Medulla oblongata (tissue), 1 donor: ENCODE measurements around the gene ENTREP3.

Experiments used
- DNase-seq: peaks from one replicate; pipeline ENCODE4 v3.0.0-alpha.2; 2015; ENCODE audit errors: extremely low spot score

Gene ENTREP3

DNA sequence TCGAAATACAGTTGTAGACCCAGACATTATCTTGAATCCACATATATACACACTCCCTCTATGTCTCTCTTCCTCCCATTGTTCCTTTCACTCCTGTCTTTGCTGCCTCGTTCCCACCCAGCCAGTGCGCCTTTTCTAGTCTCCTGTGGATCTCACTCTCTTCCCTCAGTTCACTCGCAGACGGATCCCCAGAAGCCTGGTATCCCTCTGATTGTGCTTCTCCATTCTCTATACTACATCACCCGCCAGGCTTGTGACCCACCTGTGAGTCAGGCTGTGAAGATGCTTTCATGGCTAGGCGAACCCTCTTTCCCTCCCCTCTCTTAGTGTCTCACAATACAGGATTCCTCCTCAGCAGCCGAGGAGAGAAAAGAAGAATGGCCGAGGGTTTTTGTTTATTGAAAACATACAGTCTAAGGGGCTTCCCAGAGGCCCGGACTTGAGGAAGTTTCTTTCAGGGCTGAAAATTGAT, 23.4 kb upstream of the ENTREP3 start:
- peak; percentile 8 for DNase-seq

DNA sequence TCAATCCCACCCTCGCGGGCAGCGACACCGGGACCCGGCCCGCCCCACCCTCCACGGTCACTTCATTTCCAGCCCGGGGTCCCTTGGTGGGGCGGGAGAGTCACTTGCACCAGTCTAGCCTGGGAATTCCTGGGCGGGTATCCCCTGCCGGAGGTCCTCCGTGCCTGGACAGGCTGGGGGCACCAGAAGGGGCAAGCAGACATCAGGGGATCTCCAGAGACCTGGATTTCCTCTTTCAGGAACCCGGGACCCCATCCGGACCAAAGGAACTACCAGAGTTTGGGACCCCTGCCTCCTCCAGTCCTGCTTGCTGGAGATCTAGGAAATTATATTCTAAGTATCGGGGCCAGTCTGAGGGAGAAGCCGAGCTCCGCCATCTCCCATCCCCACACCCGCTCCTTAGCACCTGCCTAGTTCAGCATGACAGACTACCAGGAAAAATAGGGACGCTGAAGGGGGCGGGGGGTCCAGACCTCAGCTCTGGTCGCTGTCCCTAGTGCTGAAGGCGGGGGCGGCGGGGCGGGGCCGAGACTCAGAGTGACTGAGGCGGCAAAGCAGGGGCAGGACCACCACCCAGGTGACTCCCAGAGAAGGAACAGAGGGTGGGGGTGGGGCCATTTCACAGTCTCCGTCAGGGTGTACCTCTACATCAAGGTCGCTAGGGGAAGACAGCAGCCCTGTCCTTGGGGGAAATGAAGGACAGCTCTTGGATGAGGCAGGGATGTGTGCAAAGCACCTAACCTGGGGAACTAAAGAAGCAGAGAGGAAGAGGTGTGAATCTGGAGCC, 22.8 kb upstream of the ENTREP3 start:
- peak; percentile 10 for DNase-seq

DNA sequence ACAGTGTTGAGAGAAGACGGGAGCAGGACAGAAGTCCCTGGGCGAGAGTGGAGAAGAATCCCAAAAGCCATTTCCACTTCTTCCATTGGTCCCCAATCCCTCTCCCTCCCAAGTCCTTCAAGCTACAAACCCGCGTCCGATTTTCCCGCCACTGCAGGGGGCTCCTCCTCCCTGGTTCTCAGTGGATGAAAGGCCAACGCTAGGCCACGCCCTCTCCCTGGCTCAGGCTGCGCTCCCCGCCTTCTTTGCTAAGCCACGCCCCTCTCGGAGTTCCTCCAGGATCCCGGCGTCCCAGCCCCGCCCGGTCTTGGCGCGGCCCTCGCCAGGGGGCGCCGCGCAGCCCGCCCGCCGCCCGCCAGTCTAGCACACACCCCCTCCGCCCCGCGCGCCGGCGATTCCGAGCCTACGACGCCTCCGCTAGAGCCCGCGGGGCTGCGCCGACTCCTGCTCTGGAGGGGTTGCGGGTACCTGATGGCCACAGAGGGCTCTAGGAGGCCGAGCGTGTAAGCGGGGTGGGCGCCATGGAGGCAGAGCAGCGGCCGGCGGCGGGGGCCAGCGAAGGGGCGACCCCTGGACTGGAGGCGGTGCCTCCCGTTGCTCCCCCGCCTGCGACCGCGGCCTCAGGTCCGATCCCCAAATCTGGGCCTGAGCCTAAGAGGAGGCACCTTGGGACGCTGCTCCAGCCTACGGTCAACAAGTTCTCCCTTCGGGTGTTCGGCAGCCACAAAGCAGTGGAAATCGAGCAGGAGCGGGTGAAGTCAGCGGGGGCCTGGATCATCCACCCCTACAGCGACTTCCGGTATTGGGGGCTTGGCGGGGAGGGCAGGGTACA, 22.0 kb upstream of the ENTREP3 start, which contains the start of gene HCN3:
TSS of gene HCN3 (plus strand) at position 394 of the 832 bp plus-strand sequence. CDS start at position 522, 128 bp downstream.
- DNase-seq = peak; percentile 99

DNA sequence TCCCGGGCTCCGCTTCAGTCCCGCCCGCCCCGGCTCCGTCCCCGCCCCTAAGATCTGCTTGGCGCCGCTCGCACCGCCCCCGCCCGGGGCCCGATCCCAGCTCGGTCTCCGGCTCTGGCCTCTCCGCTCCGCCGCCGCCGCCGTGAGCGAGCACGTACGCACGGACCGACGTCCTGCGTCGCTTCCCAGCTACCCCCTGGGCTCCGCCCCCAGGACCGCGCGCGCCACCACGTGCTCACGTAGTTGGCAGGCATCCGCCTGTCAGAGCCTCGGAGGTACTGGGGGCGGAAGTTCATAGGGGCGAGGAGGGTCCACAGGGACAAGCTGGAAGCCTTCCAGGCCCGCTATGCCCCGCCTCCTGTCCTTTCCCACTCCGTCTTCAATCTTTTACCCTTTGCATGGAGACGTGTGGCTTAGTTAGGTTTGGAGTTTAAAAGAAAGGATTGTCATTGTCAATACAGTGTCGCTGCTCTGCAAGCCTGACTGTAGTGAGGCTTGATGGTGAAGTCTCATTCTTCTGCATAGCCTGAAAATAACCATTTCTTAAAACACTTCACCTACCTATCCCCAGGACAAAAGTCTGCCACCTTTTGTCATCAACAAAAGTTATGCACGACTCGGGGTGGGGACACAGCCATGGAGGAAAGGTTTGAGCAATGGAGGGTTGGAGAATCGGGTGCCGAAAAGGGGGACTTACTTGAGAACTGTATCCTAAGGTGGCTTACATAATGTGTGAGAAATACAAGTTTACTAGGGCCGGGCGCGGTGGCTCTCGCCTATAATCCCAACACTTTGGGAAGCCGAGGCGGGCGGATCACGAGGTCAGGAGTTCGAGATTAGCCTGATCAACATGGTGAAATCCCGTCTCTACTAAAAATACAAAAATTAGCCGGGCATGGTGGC, 18.3 kb upstream of the ENTREP3 start, which contains the start of gene CLK2:
TSS of gene CLK2 (minus strand) at position 162 of the 903 bp plus-strand sequence. CDS start 2,527 bp downstream, outside the sequence.
- DNase-seq = peak; percentile 92

DNA sequence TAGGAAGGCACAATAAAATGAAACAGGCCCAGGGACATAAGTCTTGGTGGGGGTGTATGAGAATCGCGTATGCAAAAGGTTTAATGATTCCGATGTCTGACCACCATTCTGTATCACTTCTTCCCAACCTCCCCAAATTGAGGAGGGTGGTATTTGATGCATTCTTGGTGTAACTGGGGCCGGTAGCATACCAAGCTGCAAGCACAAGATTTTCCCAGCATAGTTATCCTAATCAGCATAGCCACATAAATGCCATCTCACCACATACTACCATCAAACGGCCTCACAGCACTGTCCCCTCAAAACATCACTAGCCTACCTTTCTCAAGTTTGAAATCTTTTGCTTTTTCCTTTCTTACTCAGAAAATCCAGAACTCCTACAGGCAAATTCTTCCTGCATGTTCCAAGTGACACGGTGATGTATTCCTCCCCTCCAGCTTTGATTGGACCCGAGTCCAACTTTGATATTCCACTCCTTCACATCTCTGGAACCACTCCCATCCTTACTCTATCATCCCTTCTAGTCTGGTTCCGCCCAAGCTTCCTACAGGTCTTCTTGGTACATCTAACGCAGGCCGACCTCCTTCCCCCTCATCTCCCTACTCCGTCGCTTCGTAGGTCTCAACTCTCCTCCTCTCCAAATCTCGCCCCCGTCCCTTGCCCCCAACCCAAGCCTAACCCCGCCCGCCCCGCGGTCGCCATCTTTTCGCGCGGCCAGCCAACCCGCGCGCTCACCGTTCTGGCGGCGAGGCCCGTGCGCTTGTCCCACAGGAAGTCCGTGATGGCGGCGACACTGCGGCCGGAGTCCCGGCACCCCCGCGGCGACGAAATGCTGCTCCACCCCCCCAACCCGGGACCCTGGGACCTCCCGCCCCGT, 17.4 kb upstream of the ENTREP3 start:
- DNase-seq = peak; percentile 18

DNA sequence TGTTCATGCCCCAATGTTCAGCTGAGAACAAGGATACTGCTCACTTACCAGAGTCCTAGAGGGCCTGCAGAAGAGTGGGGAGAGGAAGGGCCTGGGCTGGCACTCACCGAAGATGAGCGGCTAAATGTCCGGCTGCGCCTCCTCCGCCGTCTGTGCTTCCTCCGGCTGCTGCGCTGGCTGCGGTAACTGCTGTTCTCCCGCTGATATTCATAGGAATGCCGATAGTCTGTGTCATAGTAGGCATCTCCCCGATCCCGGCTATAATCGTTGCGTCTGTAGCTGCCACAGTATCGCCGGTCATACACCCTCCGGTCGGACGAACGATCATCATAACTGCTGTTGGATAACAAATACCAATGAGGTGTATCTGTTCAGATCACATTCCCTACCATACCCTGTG, 14.1 kb upstream of the ENTREP3 start:
- no peak for DNase-seq

DNA sequence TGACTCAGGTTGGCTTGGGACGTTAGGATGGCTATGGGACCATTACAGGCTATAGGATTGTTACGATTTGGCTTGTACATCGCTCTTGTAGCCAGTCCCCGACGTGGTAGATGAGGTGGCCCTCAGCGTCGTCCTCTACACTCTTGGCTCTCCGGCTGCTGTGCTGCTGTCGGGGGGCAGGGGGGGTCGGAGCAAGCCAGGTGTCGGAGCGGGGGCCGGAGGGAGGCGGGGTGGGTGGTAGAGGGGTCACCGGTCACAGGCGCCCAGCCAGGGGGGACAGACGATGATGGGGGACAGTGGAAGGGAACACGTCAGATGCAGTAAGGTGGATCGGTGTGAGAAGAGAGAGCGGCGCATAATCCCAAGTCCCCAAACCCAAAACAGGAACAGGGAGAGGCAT, 13.3 kb upstream of the ENTREP3 start:
- no peak for DNase-seq

DNA sequence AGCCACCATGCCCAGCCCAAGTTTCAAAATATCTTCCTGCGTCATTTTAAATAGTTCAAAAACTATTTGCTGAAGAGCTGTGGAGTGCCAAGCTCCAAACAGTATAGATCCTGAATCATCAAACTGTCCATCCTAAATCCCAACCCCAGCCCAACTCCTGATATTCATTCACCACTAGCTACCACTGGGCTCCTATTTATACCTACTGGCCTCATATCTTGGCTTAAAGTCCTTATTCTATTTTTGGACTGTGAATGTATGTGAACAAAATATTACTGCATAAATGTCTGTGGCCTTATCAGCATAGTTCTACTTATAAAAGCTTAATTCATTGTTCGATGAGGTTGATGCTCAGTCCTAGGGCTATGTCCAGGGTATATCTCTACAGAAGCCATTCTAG, 12.1 kb upstream of the ENTREP3 start:
- DNase-seq = no peak

DNA sequence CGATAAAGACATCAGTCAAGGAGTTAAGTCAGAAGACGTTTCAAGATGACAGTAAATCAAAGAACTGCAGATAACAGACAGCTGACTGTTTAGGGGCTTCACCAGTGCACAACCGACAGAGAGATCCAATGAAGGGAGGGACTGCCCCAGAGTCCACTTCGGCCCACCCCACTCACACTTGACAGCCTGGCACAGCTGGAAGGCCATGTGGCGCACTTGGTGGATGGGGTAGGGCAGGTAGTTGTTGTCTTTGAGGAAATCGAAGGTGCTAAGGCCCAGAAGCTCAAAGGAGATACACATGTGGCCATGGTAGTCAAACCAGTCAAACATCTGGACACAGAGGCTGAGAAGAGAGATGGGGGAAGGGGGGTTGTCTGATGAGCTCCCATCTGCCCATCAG, 11.3 kb upstream of the ENTREP3 start:
- no peak for DNase-seq

DNA sequence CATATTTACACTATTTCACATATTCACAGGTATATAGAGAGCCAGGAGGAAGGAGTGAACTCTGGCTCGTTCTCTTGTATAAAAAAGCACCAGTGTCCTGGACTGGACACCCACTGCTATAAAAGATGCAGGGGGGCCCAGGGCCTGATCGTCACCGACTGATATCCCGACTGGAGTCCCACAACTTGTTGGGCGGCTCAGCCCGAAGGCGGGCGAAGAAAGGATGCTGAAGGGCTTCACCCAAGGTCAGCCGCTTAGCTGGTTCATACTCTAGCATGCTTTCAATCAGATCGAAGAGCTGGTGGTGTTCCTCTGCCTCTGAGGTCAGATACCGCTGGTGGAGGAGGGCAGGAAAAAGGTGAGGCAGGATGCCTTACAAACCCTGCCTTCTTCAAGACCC, 7.8 kb upstream of the ENTREP3 start:
- no peak for DNase-seq

DNA sequence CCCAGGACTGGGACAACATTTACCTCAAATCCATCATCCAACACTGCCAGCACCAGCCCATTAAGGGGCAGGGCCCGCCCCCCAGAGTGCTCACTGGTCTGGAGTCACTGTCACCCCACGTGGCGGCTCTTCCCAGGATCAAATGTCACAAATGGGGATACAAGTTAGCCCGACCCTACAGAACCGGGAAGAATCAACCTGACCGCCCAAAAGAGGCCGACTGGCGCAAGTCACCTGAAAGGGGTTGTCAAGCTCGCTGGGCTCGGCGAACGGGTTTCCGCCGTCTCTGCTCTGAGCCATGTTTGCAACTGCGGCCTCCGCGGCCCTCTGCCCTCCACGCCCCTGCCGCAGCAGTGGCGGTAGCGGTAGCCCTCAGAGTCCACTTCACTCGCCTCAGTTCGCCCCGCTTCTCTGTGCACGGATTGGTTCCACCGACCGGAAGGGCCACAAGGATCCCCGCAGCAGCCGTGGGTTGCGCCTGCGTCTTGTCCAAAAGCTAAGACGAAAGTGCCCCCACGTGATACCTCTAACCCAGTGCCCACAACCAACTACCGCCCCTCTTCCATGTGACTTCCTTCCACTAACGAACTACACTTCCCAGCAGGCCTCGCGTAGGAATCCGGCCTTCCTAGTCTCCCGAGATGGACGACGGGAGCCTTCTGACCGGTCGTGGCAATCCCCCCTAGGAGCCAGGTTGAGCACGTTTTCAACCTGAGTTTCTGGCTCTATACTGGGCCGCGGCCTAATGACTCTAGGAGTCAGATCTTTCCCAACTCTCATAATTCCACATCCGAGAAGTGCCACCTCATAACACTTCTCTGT, 6.8 kb upstream of the ENTREP3 start, which contains the start of gene SCAMP3:
TSS of gene SCAMP3 (minus strand) at position 509 of the 822 bp plus-strand sequence. CDS start at position 300, 209 bp downstream.
- peak; percentile 100 for DNase-seq

DNA sequence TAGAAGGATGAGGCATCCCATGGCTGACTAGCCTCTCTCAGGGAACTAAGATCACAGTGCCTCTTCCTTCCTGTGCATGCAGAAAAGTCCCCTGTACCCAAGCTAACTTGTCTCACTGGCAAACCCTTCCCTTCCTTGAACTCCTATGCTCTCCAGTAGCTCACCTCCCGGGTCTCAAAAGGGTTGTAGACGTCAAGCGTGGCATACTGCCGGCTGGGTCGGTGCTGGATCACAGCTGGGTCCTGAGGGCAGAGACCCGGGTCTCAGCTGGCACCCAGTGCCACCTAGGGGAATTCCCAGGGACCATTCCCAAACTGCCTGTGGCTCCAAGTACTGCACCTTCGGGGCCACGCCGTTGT, 6.2 kb upstream of the ENTREP3 start:
- no peak for DNase-seq

DNA sequence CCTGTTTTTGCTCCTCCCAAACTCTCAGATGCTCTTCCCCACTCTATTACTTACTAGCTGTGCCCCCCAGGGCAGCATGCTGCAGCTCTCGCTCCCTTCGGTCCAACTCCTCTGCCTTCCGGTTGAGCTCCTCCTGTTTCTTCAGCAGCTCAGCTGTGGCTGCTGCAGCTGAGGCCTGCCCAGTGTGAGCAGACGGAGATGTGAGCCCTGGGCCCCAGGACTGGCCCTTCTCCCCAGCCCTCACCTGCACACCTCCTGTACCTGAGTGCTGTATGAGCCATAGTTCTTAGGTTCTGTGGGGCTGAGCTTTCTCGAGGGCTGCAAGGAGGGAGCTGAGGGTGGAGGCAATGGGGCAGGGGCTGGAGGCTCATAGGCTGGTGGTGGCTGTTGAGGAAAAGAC, 5.0 kb upstream of the ENTREP3 start:
- DNase-seq = no peak

DNA sequence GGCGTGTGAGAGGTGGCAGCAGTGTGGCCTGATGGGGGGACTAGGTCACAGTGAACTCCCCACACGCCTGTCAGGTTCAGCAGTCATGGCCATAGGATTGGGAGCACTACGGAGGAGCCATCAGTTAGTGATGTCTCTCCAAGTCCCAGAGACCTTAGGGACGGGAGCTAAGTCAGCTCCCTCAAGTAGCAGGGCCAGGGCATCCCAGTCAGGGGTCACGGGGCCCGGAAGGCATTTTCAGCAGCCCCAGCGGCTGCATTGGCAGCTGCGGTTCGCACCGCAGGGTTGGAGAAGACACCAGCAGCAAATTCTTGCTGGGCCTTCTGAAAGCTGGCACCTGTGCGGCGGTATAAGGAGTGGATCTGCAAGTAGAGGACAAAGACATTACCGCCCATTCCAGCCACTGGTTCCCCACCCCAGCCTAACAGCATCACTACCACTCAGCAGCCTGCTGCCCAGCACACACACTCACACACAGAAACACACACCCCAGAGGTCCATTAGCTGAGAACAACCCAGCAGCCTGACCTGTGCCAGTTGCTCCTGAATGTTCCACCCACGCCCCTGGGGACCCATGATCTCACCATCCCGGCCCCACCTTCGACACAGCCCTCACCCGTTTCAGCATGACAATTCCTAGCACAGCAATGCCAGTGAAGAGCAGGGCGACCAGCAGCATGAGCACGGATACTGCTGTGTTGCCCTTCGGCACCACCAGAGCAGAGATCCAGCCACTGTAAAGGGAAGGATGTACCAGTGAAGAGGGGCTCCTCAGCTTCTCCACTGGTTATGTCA, 972 bp upstream of the ENTREP3 start:
- DNase-seq = no peak

DNA sequence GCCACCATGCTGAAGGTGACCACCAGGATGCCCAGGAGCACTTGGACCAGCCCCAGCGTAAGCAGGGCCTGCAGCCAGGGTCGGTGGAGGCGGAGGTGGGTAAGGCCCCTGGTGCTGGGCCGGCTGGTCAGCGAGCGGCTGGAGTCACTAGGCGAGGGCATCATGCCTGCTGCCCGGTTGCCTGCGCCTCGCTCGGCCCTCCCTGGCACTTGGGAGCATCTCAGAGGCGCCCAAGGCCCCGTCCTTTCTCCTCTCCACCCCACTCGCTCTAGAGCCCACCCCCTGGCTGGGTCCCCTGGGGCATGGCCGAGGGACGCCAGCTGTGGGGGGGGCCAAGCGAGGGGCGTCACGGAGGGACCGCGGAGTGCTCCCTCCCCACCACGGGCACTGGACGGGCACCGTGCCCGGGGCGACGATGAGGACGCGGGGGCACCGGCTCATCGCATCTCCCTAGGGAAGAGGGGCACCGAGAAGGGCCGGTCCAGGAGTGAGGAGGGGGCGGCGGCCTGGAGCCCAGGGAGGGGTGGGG, 505 bp downstream of the ENTREP3 start:
- no peak for DNase-seq

DNA sequence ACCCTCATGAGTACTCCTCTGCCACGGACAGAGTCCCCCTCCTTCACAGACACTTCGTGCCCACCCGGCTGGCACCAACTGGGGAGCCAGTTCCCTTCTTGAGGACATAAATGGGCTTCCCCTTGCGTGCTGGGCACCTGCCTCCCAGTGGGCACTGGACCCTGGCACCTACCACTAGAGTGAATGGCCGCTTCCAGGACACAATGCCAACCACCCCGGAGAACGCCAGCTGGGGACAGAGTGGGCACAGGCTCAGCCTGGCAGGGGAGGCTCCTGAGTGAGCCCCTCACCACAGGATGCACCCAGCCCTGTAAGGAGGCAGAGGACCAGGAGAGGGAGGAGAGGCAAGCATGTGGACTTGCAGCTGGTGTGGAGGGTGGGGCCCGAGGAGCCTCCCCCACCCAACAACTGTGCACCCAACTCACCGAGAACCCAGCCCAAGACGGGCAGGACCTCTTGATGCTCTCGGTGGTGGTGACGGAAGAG, 1.0 kb downstream of the ENTREP3 start:
- no peak for DNase-seq

DNA sequence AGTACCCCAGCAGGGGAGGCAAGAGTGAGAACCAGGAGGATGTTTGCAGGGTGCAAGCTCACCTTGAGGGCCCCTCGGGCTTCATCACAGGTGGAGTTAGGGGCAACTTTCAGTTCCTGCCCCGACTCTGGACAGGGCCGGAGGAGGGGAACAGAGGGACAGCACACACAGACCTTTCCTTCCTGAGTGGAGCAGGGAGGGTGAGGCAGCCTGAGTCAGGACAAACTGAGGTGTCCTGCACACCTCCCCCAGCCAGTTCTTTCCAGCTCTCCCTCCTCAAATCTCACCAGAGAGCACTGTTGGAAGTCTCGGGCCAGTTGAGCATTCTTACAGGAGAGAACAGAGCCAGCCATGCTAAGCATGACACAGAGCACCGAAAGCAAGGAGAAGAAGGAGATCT, 1.5 kb downstream of the ENTREP3 start:
- no peak for DNase-seq

DNA sequence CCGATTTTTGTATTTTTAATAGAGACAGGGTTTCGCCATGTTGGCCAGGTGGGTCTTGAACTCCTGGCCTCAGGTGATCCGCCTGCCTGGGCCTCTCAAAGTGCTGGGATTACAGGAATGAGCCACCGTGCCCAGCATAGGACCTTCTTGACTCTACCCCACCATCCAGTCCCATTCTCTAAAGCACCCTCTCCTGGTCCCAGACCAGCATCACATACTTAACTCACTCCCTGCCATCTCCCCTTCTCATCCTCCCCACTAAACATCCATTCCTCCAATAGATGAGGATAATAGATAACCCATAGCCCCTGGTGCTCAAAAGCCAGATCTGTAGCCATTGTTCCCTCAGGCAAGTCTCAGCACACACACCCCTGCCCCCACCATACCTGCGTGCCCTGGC, 2.1 kb downstream of the ENTREP3 start:
- no peak for DNase-seq
